Panc1 (cell line): ENCODE measurements around the gene SPSB3.

Experiments used
- POLR2AphosphoS5 ChIP-seq: IDR thresholded peaks from 2 replicates; pipeline ENCODE4 v1.6.1; 2012; ENCODE audit warnings: mild to moderate bottlenecking, low read depth, low read length, moderate library complexity
- SIN3A ChIP-seq: IDR thresholded peaks from 2 replicates; pipeline ENCODE4 v1.6.1; 2012; ENCODE audit warnings: low read depth, mild to moderate bottlenecking, low read length, moderate library complexity, borderline replicate concordance; ENCODE audit not compliant: insufficient read depth
- TCF7L2 ChIP-seq: IDR thresholded peaks from 2 replicates; pipeline ENCODE4 v1.6.1; 2011; ENCODE audit warnings: mild to moderate bottlenecking, low read depth, low read length, inconsistent platforms
- TF ChIP-seq, protein P1 (sequence below): fragments of 450-650 bp; IDR thresholded peaks from 2 replicates; pipeline ENCODE4 v1.5.1; 2017; ENCODE audit warnings: mild to moderate bottlenecking

- no peak for TF ChIP-seq SIN3A
- TF ChIP-seq, protein P1, sequence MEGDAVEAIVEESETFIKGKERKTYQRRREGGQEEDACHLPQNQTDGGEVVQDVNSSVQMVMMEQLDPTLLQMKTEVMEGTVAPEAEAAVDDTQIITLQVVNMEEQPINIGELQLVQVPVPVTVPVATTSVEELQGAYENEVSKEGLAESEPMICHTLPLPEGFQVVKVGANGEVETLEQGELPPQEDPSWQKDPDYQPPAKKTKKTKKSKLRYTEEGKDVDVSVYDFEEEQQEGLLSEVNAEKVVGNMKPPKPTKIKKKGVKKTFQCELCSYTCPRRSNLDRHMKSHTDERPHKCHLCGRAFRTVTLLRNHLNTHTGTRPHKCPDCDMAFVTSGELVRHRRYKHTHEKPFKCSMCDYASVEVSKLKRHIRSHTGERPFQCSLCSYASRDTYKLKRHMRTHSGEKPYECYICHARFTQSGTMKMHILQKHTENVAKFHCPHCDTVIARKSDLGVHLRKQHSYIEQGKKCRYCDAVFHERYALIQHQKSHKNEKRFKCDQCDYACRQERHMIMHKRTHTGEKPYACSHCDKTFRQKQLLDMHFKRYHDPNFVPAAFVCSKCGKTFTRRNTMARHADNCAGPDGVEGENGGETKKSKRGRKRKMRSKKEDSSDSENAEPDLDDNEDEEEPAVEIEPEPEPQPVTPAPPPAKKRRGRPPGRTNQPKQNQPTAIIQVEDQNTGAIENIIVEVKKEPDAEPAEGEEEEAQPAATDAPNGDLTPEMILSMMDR = no peak
- no peak for TF ChIP-seq POLR2AphosphoS5
- TF ChIP-seq TCF7L2 = no peak
Observed at GRCh38 chr16:1810106-1810505, 27.7 kb upstream of the SPSB3 start.
